Thyroid gland (tissue), 4 donors: ENCODE results near the gene GPR15.

ENCODE experiments used
- POLR2A ChIP-seq, 2 donors: fragments of 450-650 bp; IDR thresholded peaks; one replicate each; pipeline ENCODE4 v1.6.1; 2017; ENCODE audit warnings: antibody characterized with exemption in 2 of 2, mild to moderate bottlenecking in 2 of 2, moderate library complexity in 1 of 2
- TF ChIP-seq, protein P1 (sequence below), 6 experiments: fragments of 200-600 bp in 3 of 6; fragments of 450-650 bp in 3 of 6; sonication (generic) in 3 of 6; IDR thresholded peaks; one replicate each; pipeline ENCODE4 v1.5.1; 2016 to 2019; ENCODE audit warnings: antibody characterized with exemption in 6 of 6, mild to moderate bottlenecking in 2 of 6, inconsistent platforms in 1 of 6, moderate library complexity in 1 of 6

DNA sequence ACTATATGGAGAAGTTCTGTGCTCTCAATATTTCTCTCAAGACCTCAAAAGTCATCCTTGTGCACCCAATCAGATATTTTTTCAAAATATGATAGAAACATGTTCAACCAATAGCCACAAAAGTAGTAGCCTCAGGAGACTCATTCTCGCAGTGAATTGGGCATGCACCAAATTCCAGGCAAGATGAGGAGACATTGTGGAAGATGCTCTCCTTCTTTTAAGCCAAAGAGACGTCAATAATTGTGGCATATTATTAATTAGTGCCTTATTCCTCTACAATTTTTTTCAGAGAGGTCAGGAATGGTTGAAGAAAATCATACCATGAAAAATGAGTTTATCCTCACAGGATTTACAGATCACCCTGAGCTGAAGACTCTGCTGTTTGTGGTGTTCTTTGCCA lies 34.4 kb upstream of the GPR15 start, which contains the start of gene OR5K2:
- TF ChIP-seq, protein P1, sequence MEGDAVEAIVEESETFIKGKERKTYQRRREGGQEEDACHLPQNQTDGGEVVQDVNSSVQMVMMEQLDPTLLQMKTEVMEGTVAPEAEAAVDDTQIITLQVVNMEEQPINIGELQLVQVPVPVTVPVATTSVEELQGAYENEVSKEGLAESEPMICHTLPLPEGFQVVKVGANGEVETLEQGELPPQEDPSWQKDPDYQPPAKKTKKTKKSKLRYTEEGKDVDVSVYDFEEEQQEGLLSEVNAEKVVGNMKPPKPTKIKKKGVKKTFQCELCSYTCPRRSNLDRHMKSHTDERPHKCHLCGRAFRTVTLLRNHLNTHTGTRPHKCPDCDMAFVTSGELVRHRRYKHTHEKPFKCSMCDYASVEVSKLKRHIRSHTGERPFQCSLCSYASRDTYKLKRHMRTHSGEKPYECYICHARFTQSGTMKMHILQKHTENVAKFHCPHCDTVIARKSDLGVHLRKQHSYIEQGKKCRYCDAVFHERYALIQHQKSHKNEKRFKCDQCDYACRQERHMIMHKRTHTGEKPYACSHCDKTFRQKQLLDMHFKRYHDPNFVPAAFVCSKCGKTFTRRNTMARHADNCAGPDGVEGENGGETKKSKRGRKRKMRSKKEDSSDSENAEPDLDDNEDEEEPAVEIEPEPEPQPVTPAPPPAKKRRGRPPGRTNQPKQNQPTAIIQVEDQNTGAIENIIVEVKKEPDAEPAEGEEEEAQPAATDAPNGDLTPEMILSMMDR (IDR thresholded peaks at IDR 0.05), result no peak
- no peak for TF ChIP-seq POLR2A (IDR thresholded peaks at IDR 0.05)
